PC-3 (cell line): ENCODE results near the gene MATN4. TPM values are rescaled to one million over a fixed set of nuclear protein-coding genes. Genes with fewer than 3 reads are reported as not detected.

ENCODE experiments used
- ATAC-seq: fragments of 200-7000 bp; cut with Tn5 transposase; 2 replicates; pipeline ENCODE4 v1.9.1; 2020; ENCODE audit warnings: mild to moderate bottlenecking, moderate library complexity
- BruUV-seq: library from RNA; stranded (reverse); fragments of 400-500 nt; replicated peaks from 2 replicates; lab custom pipeline; 2021; lab: Mats Ljungman, UMichigan
- CTCF ChIA-PET: fragments of 300-600 bp; sonication (Branson Sonifier 250); formaldehyde crosslinking; loops from one replicate; lab custom pipeline; 2022; ENCODE audit warnings: antibody characterized with exemption; lab: Charles Lee
- POLR2A ChIA-PET: fragments of 300-600 bp; sonication (Branson Sonifier 250); formaldehyde crosslinking; loops from one replicate; lab custom pipeline; 2022; ENCODE audit warnings: antibody characterized with exemption; ENCODE audit not compliant: unreplicated experiment; lab: Charles Lee
- DNase-seq: peaks from one replicate; pipeline ENCODE4 v3.0.0-alpha.2; 2015
- H2AFZ ChIP-seq: fragments of 300-600 bp; sonication (generic); 2 replicates; pipeline ENCODE4 v1.6.0; 2016; ENCODE audit warnings: antibody characterized with exemption, low read length
- H3F3A ChIP-seq: fragments of 300-600 bp; sonication (generic); one replicate; pipeline ENCODE4 v1.6.0; 2017; ENCODE audit warnings: antibody characterized with exemption, low read length, control low read depth, mild to moderate bottlenecking; ENCODE audit not compliant: unreplicated experiment
- H3K27ac ChIP-seq: fragments of 300-600 bp; sonication (generic); 2 replicates; pipeline ENCODE4 v1.5.1; 2016; ENCODE audit warnings: mild to moderate bottlenecking, low read length
- H3K27me3 ChIP-seq: fragments of 300-600 bp; sonication (generic); 2 replicates; pipeline ENCODE4 v1.6.1; 2016; ENCODE audit warnings: low read length, mixed read lengths
- H3K36me3 ChIP-seq: fragments of 300-600 bp; sonication (generic); 2 replicates; pipeline ENCODE4 v1.6.1; 2016; ENCODE audit warnings: low read depth, mixed run types, low read length, mixed read lengths
- H3K4me1 ChIP-seq: fragments of 300-600 bp; sonication (generic); 2 replicates; pipeline ENCODE4 v1.5.1; 2016; ENCODE audit warnings: low read length; ENCODE audit not compliant: insufficient read depth
- H3K4me2 ChIP-seq: fragments of 300-600 bp; sonication (generic); 2 replicates; pipeline ENCODE4 v1.6.0; 2016; ENCODE audit warnings: low read length
- H3K4me3 ChIP-seq: fragments of 300-600 bp; sonication (generic); 2 replicates; pipeline ENCODE4 v1.5.1; 2016; ENCODE audit warnings: mild to moderate bottlenecking, low read length, mixed read lengths
- H3K79me2 ChIP-seq: fragments of 300-600 bp; sonication (generic); 2 replicates; pipeline ENCODE4 v1.6.1; 2017; ENCODE audit warnings: low read length, mixed read lengths
- H3K9ac ChIP-seq: fragments of 300-600 bp; sonication (generic); 2 replicates; pipeline ENCODE4 v1.6.0; 2016; ENCODE audit warnings: mild to moderate bottlenecking, low read length
- H3K9me2 ChIP-seq: fragments of 300-600 bp; sonication (generic); replicated peaks from 2 replicates; pipeline ENCODE4 v1.6.1; 2016; ENCODE audit warnings: mixed run types, low read length, mixed read lengths
- H3K9me3 ChIP-seq: fragments of 300-600 bp; sonication (generic); 2 replicates; pipeline ENCODE4 v1.6.1; 2016; ENCODE audit warnings: low read length, mixed read lengths
- H4K20me1 ChIP-seq: fragments of 300-600 bp; sonication (generic); 2 replicates; pipeline ENCODE4 v1.6.1; 2016; ENCODE audit warnings: low read length, mixed read lengths
- EZH2 ChIP-seq: fragments of 300-600 bp; sonication (generic); IDR thresholded peaks from one replicate; pipeline ENCODE4 v1.6.1; 2017; ENCODE audit warnings: antibody characterized with exemption, mild to moderate bottlenecking, low read length; ENCODE audit not compliant: unreplicated experiment
- EZH2phosphoT487 ChIP-seq: fragments of 300-600 bp; sonication (generic); IDR thresholded peaks from 2 replicates; pipeline ENCODE4 v1.6.1; 2018; ENCODE audit warnings: mild to moderate bottlenecking, antibody characterized with exemption, low read length, borderline replicate concordance
- intact Hi-C: fragments of 100-400 bp; cut with micrococcal nuclease; formaldehyde crosslinking; loops from 2 replicates; pipeline ENCODE4 v1.9.0; 2023
- total RNA-seq: library from RNA; depleted of rRNA; stranded (reverse); fragments of >200 nt; gene quantifications from 2 replicates; pipeline ENCODE4 v1.2.3, GENCODE V29; 2014
- TF ChIP-seq, protein P1 (sequence below): fragments of 300-600 bp; sonication (generic); conservative IDR thresholded peaks from 2 replicates; pipeline ENCODE4 v1.5.1; 2017; ENCODE audit warnings: antibody characterized with exemption, low read depth, mild to moderate bottlenecking, low read length

The MATN4 gene
- total RNA-seq, 1 experiment from 2014 or later = 0.33 TPM

DNA sequence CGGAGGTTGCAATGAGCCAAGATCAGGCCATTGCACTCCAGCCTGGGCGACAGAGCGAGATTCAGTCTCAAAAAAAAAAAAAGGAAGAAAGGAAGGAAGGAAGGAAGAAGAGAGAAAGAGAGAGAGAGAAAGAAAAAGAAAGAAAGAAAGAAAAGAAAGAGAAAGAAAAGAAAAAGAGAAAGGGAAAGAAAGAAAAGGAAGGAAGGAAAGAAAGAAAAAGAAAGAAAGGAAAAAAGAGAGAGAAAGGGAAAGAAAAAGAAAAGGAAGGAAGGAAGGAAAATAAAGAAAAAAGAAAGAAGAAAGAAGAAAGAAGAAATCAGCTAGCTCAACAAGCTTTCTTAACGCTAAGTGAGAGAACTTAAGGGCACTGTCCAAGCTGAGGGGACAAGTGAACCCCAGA lies 7.6 kb upstream of the MATN4 start:
- no peak overlapping the region for H3K9ac ChIP-seq
- no peak overlapping the region for H3K27ac ChIP-seq
- no peaks in the 10 kb centered on the region for H4K20me1 ChIP-seq
- no peak overlapping the region for H3K4me2 ChIP-seq
- CTCF ChIA-PET = no interaction called here
- ATAC-seq (no peak), DNase-seq (no peak)
- H3K4me3 ChIP-seq = no peak overlapping the region
- POLR2A ChIA-PET = interaction anchor here (0.7 kb wide), 1 partner anchor 9 kb away, joined by 6 read pairs; no protein-coding TSS in a partner anchor
- no peaks in the 10 kb centered on the region for H3F3A ChIP-seq
- H3K9me3 ChIP-seq = no peaks in the 10 kb centered on the region
- no peaks in the 10 kb centered on the region for H3K36me3 ChIP-seq
- no peak overlapping the region for H2AFZ ChIP-seq
- intact Hi-C loops = loop anchor here (5.0 kb wide), 1 partner anchor 142 kb away; no protein-coding TSS in a partner anchor
- BruUV-seq = no TSS peak
- H3K4me1 ChIP-seq = no peaks in the 10 kb centered on the region
- TF ChIP-seq, protein P1, sequence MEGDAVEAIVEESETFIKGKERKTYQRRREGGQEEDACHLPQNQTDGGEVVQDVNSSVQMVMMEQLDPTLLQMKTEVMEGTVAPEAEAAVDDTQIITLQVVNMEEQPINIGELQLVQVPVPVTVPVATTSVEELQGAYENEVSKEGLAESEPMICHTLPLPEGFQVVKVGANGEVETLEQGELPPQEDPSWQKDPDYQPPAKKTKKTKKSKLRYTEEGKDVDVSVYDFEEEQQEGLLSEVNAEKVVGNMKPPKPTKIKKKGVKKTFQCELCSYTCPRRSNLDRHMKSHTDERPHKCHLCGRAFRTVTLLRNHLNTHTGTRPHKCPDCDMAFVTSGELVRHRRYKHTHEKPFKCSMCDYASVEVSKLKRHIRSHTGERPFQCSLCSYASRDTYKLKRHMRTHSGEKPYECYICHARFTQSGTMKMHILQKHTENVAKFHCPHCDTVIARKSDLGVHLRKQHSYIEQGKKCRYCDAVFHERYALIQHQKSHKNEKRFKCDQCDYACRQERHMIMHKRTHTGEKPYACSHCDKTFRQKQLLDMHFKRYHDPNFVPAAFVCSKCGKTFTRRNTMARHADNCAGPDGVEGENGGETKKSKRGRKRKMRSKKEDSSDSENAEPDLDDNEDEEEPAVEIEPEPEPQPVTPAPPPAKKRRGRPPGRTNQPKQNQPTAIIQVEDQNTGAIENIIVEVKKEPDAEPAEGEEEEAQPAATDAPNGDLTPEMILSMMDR = no peak
- TF ChIP-seq EZH2 (no peak), EZH2phosphoT487 (no peak)
- H3K9me2 ChIP-seq = no peaks in the 10 kb centered on the region
- H3K27me3 ChIP-seq = no peaks in the 10 kb centered on the region
- H3K79me2 ChIP-seq = no peaks in the 10 kb centered on the region

DNA sequence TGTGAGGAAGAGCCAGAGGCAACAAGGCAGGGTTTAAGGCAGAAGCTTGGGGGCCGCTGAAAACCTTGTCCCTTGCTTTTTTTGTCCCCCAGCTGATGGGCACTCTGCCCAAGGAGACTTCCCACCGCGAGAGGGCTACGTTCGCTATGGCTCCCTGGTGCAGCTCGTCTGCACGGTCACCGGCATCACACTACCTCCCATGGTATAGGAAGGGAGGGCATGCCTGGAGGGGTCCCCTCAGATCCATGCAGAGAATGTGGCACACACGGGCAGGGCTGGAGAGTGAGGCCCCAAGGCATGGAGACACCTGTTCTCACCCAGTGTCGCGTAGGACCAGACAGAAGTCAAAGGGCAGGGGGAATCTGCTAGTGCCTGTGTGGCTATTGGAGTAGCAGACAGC lies 5.8 kb upstream of the MATN4 start:
- Histone ChIP-seq H3K79me2 (no peaks in the 10 kb centered on the region), H2AFZ (no peak overlapping the region), H3K4me2 (no peak overlapping the region), H3F3A (no peaks in the 10 kb centered on the region), H4K20me1 (no peaks in the 10 kb centered on the region), H3K9me2 (no peaks in the 10 kb centered on the region), H3K4me1 (no peaks in the 10 kb centered on the region), H3K9me3 (no peaks in the 10 kb centered on the region), H3K9ac (no peak overlapping the region), H3K36me3 (no peaks in the 10 kb centered on the region), H3K4me3 (no peak overlapping the region), H3K27me3 (no peaks in the 10 kb centered on the region), H3K27ac (no peak overlapping the region)
- BruUV-seq = no TSS peak
- no peak for ATAC-seq
- intact Hi-C loops = no loop called here
- TF ChIP-seq EZH2phosphoT487 = no peak
- TF ChIP-seq, protein P1 = no peak
- no peak for TF ChIP-seq EZH2
- ChIA-PET POLR2A (no interaction called here), CTCF (interaction anchor here (0.6 to 1.0 kb wide), 2 partner anchors 9 to 49 kb away, joined by 3 to 4 read pairs; partner anchors contain the start of gene SYS1)
- DNase-seq = no peak

DNA sequence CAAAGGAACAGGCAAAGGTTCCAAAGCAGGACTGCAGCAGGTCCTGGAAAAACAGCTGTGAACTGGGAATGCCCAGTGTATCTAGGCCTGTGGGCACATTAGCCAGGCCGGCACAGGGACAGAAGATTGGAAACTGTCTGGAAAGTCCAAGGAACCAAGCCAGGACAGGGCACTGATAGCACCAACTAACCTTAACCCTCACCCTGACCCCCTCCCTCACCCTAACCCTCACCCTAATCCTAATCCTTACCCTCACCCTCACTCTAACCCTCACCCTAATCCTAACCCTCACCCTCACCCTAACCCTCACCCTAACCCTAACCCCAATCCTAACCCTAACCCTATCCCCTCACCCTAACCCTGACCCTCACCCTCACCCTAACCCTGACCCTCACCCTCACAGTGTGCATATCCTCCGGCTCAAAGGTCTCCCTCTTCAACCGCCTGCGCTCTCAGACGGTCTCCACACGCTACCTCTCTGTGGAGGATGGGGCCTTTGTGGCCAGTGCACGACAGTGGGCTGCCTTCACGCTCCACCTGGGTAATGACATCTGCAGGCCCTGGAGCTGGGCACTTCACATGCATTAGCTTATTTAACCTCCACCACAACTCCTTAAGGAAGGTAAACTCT lies 5.1 kb upstream of the MATN4 start:
- Histone ChIP-seq H3K9ac (no peak overlapping the region), H3K36me3 (no peaks in the 10 kb centered on the region), H2AFZ (no peak overlapping the region), H3K4me2 (no peak overlapping the region), H3K4me3 (no peak overlapping the region), H3K79me2 (no peaks in the 10 kb centered on the region), H3K27me3 (no peaks in the 10 kb centered on the region), H3K27ac (no peak overlapping the region), H3F3A (no peaks in the 10 kb centered on the region), H3K9me2 (no peaks in the 10 kb centered on the region), H3K4me1 (no peaks in the 10 kb centered on the region), H4K20me1 (no peaks in the 10 kb centered on the region), H3K9me3 (no peaks in the 10 kb centered on the region)
- POLR2A ChIA-PET = no interaction called here
- no peak for TF ChIP-seq EZH2
- TF ChIP-seq, protein P1 = no peak
- no peak for TF ChIP-seq EZH2phosphoT487
- DNase-seq (no peak), ATAC-seq (no peak)
- CTCF ChIA-PET = interaction anchor here (0.6 to 1.0 kb wide), 2 partner anchors 10 to 19 kb away, joined by 3 read pairs; no protein-coding TSS in a partner anchor
- intact Hi-C loops = no loop called here
- no TSS peak for BruUV-seq
